ENCODE measurements around the gene TSC22D2.

Gene TSC22D2

DNA sequence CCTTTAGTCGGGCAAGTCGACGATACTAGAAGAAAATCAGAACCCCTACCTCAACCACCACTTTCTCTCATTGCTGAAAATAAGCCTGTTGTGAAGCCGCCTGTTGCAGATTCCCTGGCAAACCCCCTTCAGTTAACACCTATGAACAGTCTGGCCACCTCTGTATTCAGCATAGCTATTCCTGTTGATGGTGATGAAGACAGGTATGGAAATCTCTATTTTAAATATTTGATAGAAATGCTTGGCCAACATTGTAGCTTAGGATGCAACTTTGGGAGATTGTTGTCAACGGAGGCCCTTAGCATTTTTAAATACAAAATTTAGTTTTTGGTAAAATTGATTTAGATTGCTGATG is 3.0 kb downstream of the TSC22D2 start:
- DNase-seq (ENCODE audit: low spot score) (no peak), ATAC-seq (ENCODE audit: low read depth) (no peak)
- Histone ChIP-seq H3K27ac (ENCODE audit: poor library complexity, severe bottlenecking) (peak overlapping the region; percentile 93), H3K9me3 (ENCODE audit: severe bottlenecking) (no peaks in the 10 kb centered on the region), H3K4me1 (ENCODE audit: insufficient read depth, poor library complexity, severe bottlenecking) (peaks cover 28% of the 10 kb centered on the region), H3K4me3 (ENCODE audit: severe bottlenecking) (peak overlapping the region; percentile 91), H3K36me3 (ENCODE audit: low read depth) (peaks cover 59% of the 10 kb centered on the region), H3K27me3 (ENCODE audit: insufficient read depth, poor library complexity, severe bottlenecking) (no peaks in the 10 kb centered on the region)
- TF ChIP-seq, protein P1, sequence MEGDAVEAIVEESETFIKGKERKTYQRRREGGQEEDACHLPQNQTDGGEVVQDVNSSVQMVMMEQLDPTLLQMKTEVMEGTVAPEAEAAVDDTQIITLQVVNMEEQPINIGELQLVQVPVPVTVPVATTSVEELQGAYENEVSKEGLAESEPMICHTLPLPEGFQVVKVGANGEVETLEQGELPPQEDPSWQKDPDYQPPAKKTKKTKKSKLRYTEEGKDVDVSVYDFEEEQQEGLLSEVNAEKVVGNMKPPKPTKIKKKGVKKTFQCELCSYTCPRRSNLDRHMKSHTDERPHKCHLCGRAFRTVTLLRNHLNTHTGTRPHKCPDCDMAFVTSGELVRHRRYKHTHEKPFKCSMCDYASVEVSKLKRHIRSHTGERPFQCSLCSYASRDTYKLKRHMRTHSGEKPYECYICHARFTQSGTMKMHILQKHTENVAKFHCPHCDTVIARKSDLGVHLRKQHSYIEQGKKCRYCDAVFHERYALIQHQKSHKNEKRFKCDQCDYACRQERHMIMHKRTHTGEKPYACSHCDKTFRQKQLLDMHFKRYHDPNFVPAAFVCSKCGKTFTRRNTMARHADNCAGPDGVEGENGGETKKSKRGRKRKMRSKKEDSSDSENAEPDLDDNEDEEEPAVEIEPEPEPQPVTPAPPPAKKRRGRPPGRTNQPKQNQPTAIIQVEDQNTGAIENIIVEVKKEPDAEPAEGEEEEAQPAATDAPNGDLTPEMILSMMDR (IDR thresholded peaks at IDR 0.05; ENCODE audit: poor library complexity, severe bottlenecking) = no peak

DNA sequence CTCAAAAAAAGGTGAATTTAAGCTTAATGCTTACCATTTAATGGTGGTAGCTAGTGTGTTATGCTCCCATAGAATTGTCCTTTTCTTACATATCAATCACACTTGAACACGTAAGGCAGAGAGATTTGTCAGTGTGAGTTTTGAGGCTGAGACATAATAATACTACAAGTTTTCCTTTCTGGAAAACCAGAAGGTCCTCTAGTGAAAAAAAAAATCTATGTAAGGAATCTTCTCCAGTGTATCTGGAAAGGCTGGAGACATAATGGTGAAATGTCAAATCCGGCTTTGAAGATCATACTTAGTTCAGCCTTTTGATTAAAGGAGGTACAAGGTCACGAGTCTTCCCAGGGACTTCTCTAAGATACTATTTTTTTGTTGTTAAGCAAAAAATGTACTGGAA is 3.4 kb downstream of the TSC22D2 start:
- H3K4me1 ChIP-seq (ENCODE audit: insufficient read depth, poor library complexity, severe bottlenecking) = peaks cover 28% of the 10 kb centered on the region
- peak overlapping the region; percentile 93 for H3K27ac ChIP-seq (ENCODE audit: poor library complexity, severe bottlenecking)
- ATAC-seq (ENCODE audit: low read depth) (no peak), DNase-seq (ENCODE audit: low spot score) (no peak)
- TF ChIP-seq, protein P1 (IDR thresholded peaks at IDR 0.05; ENCODE audit: poor library complexity, severe bottlenecking) = no peak
- no peaks in the 10 kb centered on the region for H3K27me3 ChIP-seq (ENCODE audit: insufficient read depth, poor library complexity, severe bottlenecking)
- peak overlapping the region; percentile 91 for H3K4me3 ChIP-seq (ENCODE audit: severe bottlenecking)
- H3K9me3 ChIP-seq (ENCODE audit: severe bottlenecking) = no peaks in the 10 kb centered on the region
- H3K36me3 ChIP-seq (ENCODE audit: low read depth) = peaks cover 63% of the 10 kb centered on the region

DNA sequence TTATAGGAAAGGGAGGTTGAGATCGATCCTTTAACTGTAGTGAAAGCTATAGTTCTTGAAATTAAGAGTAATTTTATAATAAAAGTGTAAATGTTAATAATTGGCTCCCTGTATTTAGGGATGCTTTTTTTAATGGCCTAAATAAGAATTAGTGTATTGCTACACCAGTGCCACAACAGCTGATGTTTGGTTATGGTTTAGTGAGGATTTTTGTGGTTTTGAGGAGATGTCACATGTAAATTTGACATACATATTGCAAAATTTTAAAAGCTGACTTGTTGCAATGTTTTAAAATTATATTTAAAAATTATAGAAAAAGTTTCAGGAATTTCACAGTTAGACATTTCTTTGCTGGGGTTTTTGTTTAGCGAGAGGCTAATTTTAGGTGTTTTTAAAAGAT is 3.9 kb downstream of the TSC22D2 start:
- Histone ChIP-seq H3K9me3 (ENCODE audit: severe bottlenecking) (no peaks in the 10 kb centered on the region), H3K4me1 (ENCODE audit: insufficient read depth, poor library complexity, severe bottlenecking) (peaks cover 28% of the 10 kb centered on the region), H3K27ac (ENCODE audit: poor library complexity, severe bottlenecking) (peak overlapping the region; percentile 93), H3K36me3 (ENCODE audit: low read depth) (peaks cover 68% of the 10 kb centered on the region), H3K27me3 (ENCODE audit: insufficient read depth, poor library complexity, severe bottlenecking) (no peaks in the 10 kb centered on the region), H3K4me3 (ENCODE audit: severe bottlenecking) (peak overlapping the region; percentile 91)
- TF ChIP-seq, protein P1 (IDR thresholded peaks at IDR 0.05; ENCODE audit: poor library complexity, severe bottlenecking) = no peak
- no peak for ATAC-seq (ENCODE audit: low read depth)
- no peak for DNase-seq (ENCODE audit: low spot score)

DNA sequence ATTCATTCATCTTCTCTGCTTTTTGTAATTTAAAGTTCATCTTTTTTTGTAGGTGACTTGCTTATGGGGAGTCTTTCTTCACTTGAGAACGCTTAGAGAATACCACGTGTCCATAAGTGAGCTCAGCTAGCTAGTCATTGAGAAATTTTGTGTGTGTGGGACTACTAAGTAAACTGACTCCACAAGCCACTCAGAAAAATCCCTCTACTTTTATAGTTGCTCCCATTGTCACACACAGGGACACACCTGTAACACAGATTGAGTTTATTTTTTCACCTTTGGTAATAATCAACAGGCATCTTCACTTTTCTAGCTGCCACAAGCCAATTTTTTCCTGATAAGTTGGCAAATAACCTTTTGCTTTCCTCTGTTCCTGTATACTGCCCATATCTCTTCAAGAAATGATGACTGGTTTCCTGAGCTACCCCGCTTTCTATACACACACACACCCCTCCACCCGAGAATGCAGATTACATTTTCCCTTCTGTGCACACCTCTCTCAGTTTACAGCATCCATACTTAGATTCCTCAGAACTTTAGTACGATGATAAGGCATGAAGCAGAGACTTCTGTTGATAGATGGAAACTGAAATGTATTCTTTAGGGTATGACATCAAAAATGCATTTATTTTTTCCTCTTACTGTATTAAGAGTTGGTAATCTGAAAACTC is 4.6 kb downstream of the TSC22D2 start:
- peaks cover 33% of the 10 kb centered on the region for H3K4me1 ChIP-seq (ENCODE audit: insufficient read depth, poor library complexity, severe bottlenecking)
- no peaks in the 10 kb centered on the region for H3K9me3 ChIP-seq (ENCODE audit: severe bottlenecking)
- TF ChIP-seq, protein P1 (IDR thresholded peaks at IDR 0.05; ENCODE audit: poor library complexity, severe bottlenecking) = no peak
- ATAC-seq (ENCODE audit: low read depth) (no peak), DNase-seq (ENCODE audit: low spot score) (no peak)
- H3K4me3 ChIP-seq (ENCODE audit: severe bottlenecking) = peak overlapping the region; percentile 91
- no peaks in the 10 kb centered on the region for H3K27me3 ChIP-seq (ENCODE audit: insufficient read depth, poor library complexity, severe bottlenecking)
- H3K36me3 ChIP-seq (ENCODE audit: low read depth) = peaks cover 73% of the 10 kb centered on the region
- H3K27ac ChIP-seq (ENCODE audit: poor library complexity, severe bottlenecking) = peak overlapping the region; percentile 93

DNA sequence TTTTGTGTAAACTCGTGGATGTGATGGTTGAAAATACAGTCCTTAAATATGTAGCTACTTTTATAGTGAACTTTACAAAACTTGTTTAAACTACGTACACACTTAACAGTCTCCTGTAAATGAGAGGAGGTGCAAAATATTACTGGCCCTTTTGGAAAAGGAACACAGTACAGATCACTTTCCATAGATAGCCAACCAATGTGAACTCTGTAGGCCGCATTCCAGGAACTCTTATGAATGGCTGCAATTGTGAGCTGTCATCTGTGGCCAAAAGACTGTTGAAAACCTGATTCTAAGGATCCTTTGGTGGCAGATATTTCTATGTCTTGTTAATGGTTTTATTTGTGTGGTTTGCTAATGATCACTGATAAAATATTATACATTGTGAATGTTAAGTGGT is 6.2 kb downstream of the TSC22D2 start:
- Histone ChIP-seq H3K9me3 (ENCODE audit: severe bottlenecking) (no peaks in the 10 kb centered on the region), H3K27ac (ENCODE audit: poor library complexity, severe bottlenecking) (peak overlapping the region; percentile 93), H3K27me3 (ENCODE audit: insufficient read depth, poor library complexity, severe bottlenecking) (no peaks in the 10 kb centered on the region), H3K4me3 (ENCODE audit: severe bottlenecking) (peak overlapping the region; percentile 91), H3K4me1 (ENCODE audit: insufficient read depth, poor library complexity, severe bottlenecking) (peaks cover 47% of the 10 kb centered on the region), H3K36me3 (ENCODE audit: low read depth) (peaks cover 85% of the 10 kb centered on the region)
- DNase-seq (ENCODE audit: low spot score) (no peak), ATAC-seq (ENCODE audit: low read depth) (peak; percentile 40; the same call in 2 of the 3 replicates)
- TF ChIP-seq, protein P1 (IDR thresholded peaks at IDR 0.05; ENCODE audit: poor library complexity, severe bottlenecking) = no peak
